K562 (cell line): ENCODE results near the gene NEMP2. TPM values are rescaled to one million over a fixed set of nuclear protein-coding genes. Genes with fewer than 3 reads are reported as not detected.
A peak's percentile ranks its signal among the peaks of the same experiment; 100 is the strongest.

ENCODE experiments used
- ARHGAP35 ChIP-seq: fragments of 450-650 bp; IDR thresholded peaks from 2 replicates; pipeline ENCODE4 v1.6.1; 2018; ENCODE audit not compliant: partially characterized antibody
- CBX1 ChIP-seq: sonication (generic); IDR thresholded peaks from 2 replicates; pipeline ENCODE4 v1.6.1; 2016; ENCODE audit warnings: antibody characterized with exemption, low read depth, mild to moderate bottlenecking
- CHD4 ChIP-seq: fragments of 200-600 bp; sonication (generic); IDR thresholded peaks from 3 replicates; pipeline ENCODE4 v1.6.1; 2012; ENCODE audit warnings: low read depth, mild to moderate bottlenecking, mixed read lengths, low read length, inconsistent platforms; ENCODE audit not compliant: insufficient read depth, insufficient replicate concordance, poor library complexity, severe bottlenecking
- EGR1 ChIP-seq: fragments of 450-650 bp; conservative IDR thresholded peaks from 2 replicates; pipeline ENCODE4 v1.6.1; 2017; ENCODE audit warnings: mild to moderate bottlenecking
- EP300 ChIP-seq: IDR thresholded peaks from 2 replicates; pipeline ENCODE4 v1.6.1; 2012; ENCODE audit warnings: low read length, improper control_type of control experiment
- HDGF ChIP-seq: fragments of 450-650 bp; IDR thresholded peaks from 2 replicates; pipeline ENCODE4 v1.6.1; 2016
- IFI16 ChIP-seq: fragments of 250-450 bp; sonication (Bioruptor Pico); IDR thresholded peaks from 2 replicates; pipeline ENCODE4 v2.1.2; 2022; ENCODE audit warnings: mild to moderate bottlenecking, inconsistent platforms
- MIER1 ChIP-seq: fragments of 450-650 bp; IDR thresholded peaks from 2 replicates; pipeline ENCODE4 v1.6.1; 2016; ENCODE audit warnings: antibody characterized with exemption, mild to moderate bottlenecking, low read depth
- NFATC3 ChIP-seq: fragments of 450-650 bp; IDR thresholded peaks from 2 replicates; pipeline ENCODE4 v1.6.1; 2017; ENCODE audit warnings: mild to moderate bottlenecking
- NR2C1 ChIP-seq, 2 experiments: fragments of 450-650 bp; IDR thresholded peaks; 2 replicates each; pipeline ENCODE4 v1.6.1; 2017; ENCODE audit warnings: mild to moderate bottlenecking in 2 of 2, antibody characterized with exemption in 1 of 2, inconsistent platforms in 1 of 2, missing compliant biosample characterization in 1 of 2, missing genetic modification characterization in 1 of 2
- TEAD4 ChIP-seq, 2 experiments: sonication (generic) in 1 of 2; formaldehyde crosslinking in 1 of 2; IDR thresholded peaks; 2 replicates each; pipeline versions ENCODE4 v1.6.1 to v1.8.0; 2012 to 2022; ENCODE audit warnings: borderline replicate concordance in 1 of 2, inconsistent platforms in 1 of 2, low read length in 1 of 2, mild to moderate bottlenecking in 1 of 2, missing genetic modification reagents in 1 of 2
- ZBTB7A ChIP-seq: IDR thresholded peaks from 2 replicates; pipeline ENCODE4 v1.6.1; 2011; ENCODE audit warnings: low read depth, mild to moderate bottlenecking, low read length, moderate library complexity, borderline replicate concordance; ENCODE audit not compliant: control insufficient read depth
- ZC3H8 ChIP-seq: fragments of 450-650 bp; IDR thresholded peaks from 2 replicates; pipeline ENCODE4 v1.6.1; 2017
- ZNF24 ChIP-seq: fragments of 450-650 bp; IDR thresholded peaks from 2 replicates; pipeline ENCODE4 v1.6.1; 2016
- ZNF282 ChIP-seq: sonication (generic); formaldehyde crosslinking; IDR thresholded peaks from 2 replicates; pipeline ENCODE4 v1.8.1; 2023; ENCODE audit warnings: missing genetic modification reagents
- ZNF609 ChIP-seq: sonication (generic); formaldehyde crosslinking; IDR thresholded peaks from 2 replicates; pipeline ENCODE4 v1.8.1; 2023; ENCODE audit warnings: missing genetic modification reagents, mild to moderate bottlenecking, borderline replicate concordance
- polyA plus RNA-seq, 8 experiments: library from polyadenylated mRNA; depleted of rRNA in 4 of 8; stranded (reverse) in 5 of 8; unstranded in 3 of 8; fragments of >200 nt; fragmentation: Nextera tagmentation in 2 of 8; fragmentation: Illumina TruSeq in 1 of 8; extraction: Ambion mirVana in 2 of 8; extraction: Trizol in 1 of 8; gene quantifications; 2 replicates each; pipeline versions ENCODE4 v1.2.1 to v1.2.3, GENCODE V29; 2011 to 2014; ENCODE audit warnings: inconsistent platforms in 1 of 8, missing spikeins in 1 of 8
- total RNA-seq, 7 experiments: library from RNA; depleted of rRNA in 6 of 7; stranded (reverse); fragments of >200 nt in 6 of 7; fragmentation: Illumina TruSeq in 2 of 7; extraction: Trizol in 2 of 7; gene quantifications; 2 replicates each; pipeline versions ENCODE4 v1.2.1 to v1.2.3, GENCODE V29; 2011 to 2021; ENCODE audit warnings: low replicate concordance in 1 of 7
- TF ChIP-seq, protein P1 (sequence below): sonication (generic); formaldehyde crosslinking; IDR thresholded peaks from 2 replicates; pipeline ENCODE4 v1.8.0; 2023; ENCODE audit warnings: mild to moderate bottlenecking, missing genetic modification reagents
- TF ChIP-seq, protein P2 (sequence below): sonication (generic); IDR thresholded peaks from 2 replicates; pipeline ENCODE4 v1.6.1; 2016
- TF ChIP-seq, protein P3 (sequence below): fragments of 450-650 bp; IDR thresholded peaks from one replicate; pipeline ENCODE4 v1.6.1; 2018; ENCODE audit warnings: mild to moderate bottlenecking, moderate library complexity; ENCODE audit not compliant: partially characterized antibody

Gene NEMP2
- total and polyA plus RNA-seq, 9 of the 15 experiments (the other 6 are each of a cell fraction or from before 2014, with no cell fraction given): 0.32 to 3.0 (median 1.7) TPM

- TF ChIP-seq ZNF609 (CRISPR knock-in tag) (no peak), EGR1 (no peak), ZC3H8 (no peak), TEAD4 (IDR thresholded peaks at IDR 0.05; ENCODE audit: low read length) (peak; percentile 90), TEAD4 (CRISPR knock-in tag; IDR thresholded peaks at IDR 0.05; ENCODE audit: borderline replicate concordance) (no peak), CHD4 (no peak), EP300 (peak; percentile 87), HDGF (no peak), CBX1 (no peak), ZBTB7A (no peak), IFI16 (CRISPR knock-in tag) (no peak), ZNF24 (no peak), NFATC3 (no peak), MIER1 (no peak), ZNF282 (no peak), ARHGAP35 (no peak), NR2C1 (IDR thresholded peaks at IDR 0.05) (no peak), NR2C1 (tag; IDR thresholded peaks at IDR 0.05) (no peak)
- TF ChIP-seq, protein P1, sequence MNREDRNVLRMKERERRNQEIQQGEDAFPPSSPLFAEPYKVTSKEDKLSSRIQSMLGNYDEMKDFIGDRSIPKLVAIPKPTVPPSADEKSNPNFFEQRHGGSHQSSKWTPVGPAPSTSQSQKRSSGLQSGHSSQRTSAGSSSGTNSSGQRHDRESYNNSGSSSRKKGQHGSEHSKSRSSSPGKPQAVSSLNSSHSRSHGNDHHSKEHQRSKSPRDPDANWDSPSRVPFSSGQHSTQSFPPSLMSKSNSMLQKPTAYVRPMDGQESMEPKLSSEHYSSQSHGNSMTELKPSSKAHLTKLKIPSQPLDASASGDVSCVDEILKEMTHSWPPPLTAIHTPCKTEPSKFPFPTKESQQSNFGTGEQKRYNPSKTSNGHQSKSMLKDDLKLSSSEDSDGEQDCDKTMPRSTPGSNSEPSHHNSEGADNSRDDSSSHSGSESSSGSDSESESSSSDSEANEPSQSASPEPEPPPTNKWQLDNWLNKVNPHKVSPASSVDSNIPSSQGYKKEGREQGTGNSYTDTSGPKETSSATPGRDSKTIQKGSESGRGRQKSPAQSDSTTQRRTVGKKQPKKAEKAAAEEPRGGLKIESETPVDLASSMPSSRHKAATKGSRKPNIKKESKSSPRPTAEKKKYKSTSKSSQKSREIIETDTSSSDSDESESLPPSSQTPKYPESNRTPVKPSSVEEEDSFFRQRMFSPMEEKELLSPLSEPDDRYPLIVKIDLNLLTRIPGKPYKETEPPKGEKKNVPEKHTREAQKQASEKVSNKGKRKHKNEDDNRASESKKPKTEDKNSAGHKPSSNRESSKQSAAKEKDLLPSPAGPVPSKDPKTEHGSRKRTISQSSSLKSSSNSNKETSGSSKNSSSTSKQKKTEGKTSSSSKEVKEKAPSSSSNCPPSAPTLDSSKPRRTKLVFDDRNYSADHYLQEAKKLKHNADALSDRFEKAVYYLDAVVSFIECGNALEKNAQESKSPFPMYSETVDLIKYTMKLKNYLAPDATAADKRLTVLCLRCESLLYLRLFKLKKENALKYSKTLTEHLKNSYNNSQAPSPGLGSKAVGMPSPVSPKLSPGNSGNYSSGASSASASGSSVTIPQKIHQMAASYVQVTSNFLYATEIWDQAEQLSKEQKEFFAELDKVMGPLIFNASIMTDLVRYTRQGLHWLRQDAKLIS (CRISPR knock-in tag): no peak
- TF ChIP-seq, protein P2, sequence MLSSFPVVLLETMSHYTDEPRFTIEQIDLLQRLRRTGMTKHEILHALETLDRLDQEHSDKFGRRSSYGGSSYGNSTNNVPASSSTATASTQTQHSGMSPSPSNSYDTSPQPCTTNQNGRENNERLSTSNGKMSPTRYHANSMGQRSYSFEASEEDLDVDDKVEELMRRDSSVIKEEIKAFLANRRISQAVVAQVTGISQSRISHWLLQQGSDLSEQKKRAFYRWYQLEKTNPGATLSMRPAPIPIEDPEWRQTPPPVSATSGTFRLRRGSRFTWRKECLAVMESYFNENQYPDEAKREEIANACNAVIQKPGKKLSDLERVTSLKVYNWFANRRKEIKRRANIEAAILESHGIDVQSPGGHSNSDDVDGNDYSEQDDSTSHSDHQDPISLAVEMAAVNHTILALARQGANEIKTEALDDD: no peak
- TF ChIP-seq, protein P3, sequence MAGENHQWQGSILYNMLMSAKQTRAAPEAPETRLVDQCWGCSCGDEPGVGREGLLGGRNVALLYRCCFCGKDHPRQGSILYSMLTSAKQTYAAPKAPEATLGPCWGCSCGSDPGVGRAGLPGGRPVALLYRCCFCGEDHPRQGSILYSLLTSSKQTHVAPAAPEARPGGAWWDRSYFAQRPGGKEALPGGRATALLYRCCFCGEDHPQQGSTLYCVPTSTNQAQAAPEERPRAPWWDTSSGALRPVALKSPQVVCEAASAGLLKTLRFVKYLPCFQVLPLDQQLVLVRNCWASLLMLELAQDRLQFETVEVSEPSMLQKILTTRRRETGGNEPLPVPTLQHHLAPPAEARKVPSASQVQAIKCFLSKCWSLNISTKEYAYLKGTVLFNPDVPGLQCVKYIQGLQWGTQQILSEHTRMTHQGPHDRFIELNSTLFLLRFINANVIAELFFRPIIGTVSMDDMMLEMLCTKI: no peak
Measured at GRCh38 chr2:190462611-190463010, 71.9 kb downstream of the NEMP2 start (continued).
